RWPE1 (cell line): ENCODE data around the gene IL20RB.
"Not testable (repeated sequence)": the region's sequence is repeated elsewhere in the genome, so short reads cannot be mapped to it uniquely, and the experiment has no call there.

Source experiments
- CTCF ChIA-PET: fragments of 350-600 bp; sonication (Branson Sonifier 250); formaldehyde crosslinking; extraction: SDS; loops from one replicate; lab custom pipeline; 2021; lab: Yijun Ruan, JAX
- POLR2A ChIA-PET: fragments of 400-600 bp; formaldehyde crosslinking; extraction: SDS; loops from one replicate; lab custom pipeline; 2020; ENCODE audit warnings: antibody characterized with exemption; ENCODE audit not compliant: low non-redundant PET; lab: Yijun Ruan, JAX
- DNase-seq: peaks from one replicate; pipeline ENCODE4 v3.0.0; 2012; ENCODE audit warnings: low spot score
- H3K27ac ChIP-seq: fragments of 450-650 bp; 2 replicates; pipeline ENCODE4 v1.5.1; 2017
- TF ChIP-seq, protein P1 (sequence below): fragments of 450-650 bp; conservative IDR thresholded peaks from 2 replicates; pipeline ENCODE4 v1.5.1; 2017; ENCODE audit warnings: low read depth, mild to moderate bottlenecking

The IL20RB gene

DNA sequence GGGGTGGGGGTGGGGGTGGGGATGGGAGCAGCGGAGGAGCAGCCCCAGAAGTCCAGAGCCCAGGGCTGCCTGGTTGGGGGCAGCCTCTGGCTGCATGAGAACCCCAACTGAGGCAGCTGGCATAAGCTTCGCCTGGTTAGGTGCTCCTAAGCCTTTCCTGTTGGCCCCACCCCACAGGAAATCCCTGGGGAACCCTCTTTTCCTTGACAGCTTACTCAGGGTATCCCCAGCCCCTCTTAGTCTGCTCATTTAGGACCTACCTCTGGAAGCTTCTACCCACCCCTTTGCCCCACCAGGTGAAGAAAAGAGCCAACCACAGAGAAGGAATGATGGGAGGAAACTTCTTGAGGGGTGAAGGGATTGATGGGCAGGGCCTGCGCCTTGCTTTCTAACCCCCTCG, 53.4 kb downstream of the IL20RB start:
- TF ChIP-seq, protein P1, sequence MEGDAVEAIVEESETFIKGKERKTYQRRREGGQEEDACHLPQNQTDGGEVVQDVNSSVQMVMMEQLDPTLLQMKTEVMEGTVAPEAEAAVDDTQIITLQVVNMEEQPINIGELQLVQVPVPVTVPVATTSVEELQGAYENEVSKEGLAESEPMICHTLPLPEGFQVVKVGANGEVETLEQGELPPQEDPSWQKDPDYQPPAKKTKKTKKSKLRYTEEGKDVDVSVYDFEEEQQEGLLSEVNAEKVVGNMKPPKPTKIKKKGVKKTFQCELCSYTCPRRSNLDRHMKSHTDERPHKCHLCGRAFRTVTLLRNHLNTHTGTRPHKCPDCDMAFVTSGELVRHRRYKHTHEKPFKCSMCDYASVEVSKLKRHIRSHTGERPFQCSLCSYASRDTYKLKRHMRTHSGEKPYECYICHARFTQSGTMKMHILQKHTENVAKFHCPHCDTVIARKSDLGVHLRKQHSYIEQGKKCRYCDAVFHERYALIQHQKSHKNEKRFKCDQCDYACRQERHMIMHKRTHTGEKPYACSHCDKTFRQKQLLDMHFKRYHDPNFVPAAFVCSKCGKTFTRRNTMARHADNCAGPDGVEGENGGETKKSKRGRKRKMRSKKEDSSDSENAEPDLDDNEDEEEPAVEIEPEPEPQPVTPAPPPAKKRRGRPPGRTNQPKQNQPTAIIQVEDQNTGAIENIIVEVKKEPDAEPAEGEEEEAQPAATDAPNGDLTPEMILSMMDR = no peak
- ChIA-PET POLR2A (no interaction called here), CTCF (no interaction called here)
- DNase-seq = no peak
- H3K27ac ChIP-seq = peak overlapping the region; percentile 85

DNA sequence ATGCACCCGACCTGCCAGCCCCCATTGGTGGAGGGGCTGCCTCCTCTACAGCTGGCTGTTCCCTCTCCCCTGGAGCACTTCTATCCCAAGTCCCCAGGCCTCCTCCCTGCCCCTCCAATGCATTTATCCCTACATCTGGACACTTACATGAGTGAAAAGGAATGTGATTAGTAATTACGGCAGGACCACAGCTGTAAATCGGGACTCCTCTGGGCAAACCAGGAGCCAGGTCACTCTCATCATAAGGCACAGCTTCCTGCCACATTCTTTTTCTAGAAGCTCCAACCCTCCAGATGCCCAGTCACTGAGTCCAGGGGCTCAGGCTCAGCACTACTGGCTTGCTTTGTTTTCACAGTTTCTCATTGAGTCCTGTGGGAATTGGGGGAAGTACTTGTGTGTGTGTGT, 54.3 kb downstream of the IL20RB start:
- TF ChIP-seq, protein P1 = no peak
- DNase-seq = no peak
- CTCF ChIA-PET = interaction anchor here (0.9 kb wide), 1 partner anchor 63 kb away, joined by 3 read pairs; no protein-coding TSS in a partner anchor
- peak overlapping the region; percentile 85 for H3K27ac ChIP-seq
- POLR2A ChIA-PET = no interaction called here

DNA sequence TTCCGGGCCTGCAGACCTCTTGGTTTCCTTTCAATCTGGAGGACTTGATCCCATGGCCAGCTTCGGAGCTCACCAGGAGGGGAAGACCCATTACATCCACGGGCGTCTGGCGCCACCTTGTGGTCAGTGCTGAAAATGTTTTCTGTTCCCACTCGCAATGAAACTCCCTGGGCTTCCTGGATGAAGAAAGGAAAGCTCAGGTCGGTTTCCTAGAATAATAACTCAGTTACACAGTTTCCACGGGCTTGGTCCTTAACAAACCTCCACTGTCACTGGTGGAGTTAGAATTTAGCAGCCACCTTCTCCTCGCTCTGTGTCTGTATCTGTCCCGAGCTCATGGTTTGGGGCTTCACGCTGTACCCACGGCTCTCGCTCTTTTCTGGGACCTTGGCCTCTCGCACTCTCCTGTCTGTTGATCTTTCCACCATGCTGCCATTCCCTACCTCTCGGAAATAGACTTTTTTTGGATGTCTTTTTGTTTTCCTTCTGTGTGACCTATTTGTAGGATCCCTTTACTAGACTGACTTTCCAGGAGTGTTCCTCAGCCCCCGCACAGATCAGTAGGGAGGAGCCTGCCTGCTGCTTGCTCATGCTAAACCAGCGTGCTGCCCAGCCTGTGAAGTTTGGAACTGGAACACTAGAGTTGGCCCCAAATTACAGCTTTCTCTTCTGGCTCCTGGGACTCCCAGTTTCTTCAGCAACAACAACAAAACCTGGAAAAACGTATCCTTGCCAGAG, 56.3 kb downstream of the IL20RB start:
- POLR2A ChIA-PET = interaction anchor here (1.3 kb wide), 1 partner anchor 262 kb away, joined by 7 read pairs; the partner anchor contains the start of gene STAG1
- TF ChIP-seq, protein P1 = peak; percentile 81
- peak overlapping the region; percentile 75 for H3K27ac ChIP-seq
- DNase-seq = peak; percentile 85
- CTCF ChIA-PET = interaction anchor here (0.6 to 1.6 kb wide), 20 partner anchors 9 to 1444 kb away, joined by 3 to 14 read pairs (median 4); partner anchors contain the start of genes IL20RB, NCK1 and STAG1

DNA sequence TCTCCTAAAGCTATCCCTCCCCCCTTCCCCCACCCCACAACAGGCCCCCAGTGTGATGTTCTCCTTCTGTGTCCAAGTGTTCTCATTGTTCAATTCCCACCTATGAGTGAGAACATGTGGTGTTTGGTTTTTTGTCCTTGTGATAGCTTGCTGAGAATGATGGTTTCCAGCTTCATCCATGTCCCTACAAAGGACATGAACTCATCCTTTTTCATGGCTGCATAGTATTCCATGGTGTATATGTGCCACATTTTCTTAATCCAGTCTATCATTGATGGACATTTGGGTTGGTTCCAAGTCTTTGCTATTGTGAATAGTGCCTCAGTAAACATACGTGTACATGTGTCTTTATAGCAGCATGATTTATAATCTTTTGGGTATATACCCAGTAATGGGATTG, 59.5 kb downstream of the IL20RB start:
- CTCF ChIA-PET, POLR2A ChIA-PET, DNase-seq, H3K27ac ChIP-seq: not testable (repeated sequence)

DNA sequence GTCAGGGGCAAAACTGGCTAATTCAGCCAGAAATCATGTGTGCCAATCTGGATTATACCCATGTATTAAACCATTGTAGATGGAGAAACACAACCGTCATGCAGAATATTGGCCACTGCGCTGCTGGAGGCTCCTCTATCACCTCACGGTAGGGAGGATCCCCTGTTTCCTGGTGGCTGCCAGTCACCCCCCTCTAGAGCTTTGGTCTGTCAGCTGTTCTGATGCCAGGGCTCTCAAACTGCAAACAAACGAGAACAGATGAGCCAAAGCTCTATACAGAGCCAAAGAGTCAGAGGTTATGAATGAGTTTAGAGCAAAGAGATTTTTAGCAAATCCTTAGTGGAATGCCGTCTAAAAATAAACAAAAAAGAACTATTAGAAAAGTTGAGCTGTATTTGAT, 62.5 kb downstream of the IL20RB start:
- CTCF ChIA-PET = no interaction called here
- no peak for DNase-seq
- POLR2A ChIA-PET = no interaction called here
- H3K27ac ChIP-seq = no peak overlapping the region
- TF ChIP-seq, protein P1 = no peak

DNA sequence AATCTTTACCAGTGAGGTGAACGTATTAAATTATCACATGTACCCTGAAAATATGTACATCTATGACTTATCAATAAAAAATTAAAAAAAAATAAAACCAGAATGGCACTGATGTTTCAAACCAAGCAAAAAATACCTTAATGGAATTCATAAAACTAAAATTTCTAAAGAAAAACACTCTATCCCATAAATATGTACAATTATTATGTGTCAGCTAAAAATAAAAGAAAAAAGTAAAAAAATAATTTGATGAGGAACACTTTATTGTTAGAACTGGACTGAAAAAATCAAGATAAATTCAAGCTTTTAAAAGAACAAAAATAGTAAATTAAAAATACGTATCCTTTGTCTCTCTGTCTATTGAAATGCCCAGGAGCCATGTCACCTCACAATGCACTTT, 63.1 kb downstream of the IL20RB start:
- DNase-seq = no peak

More for the DNA sequence above, 63.1 kb downstream of the IL20RB start:
- ChIA-PET POLR2A (no interaction called here), CTCF (interaction anchor here (0.7 kb wide), 1 partner anchor 12 kb away, joined by 3 read pairs; no protein-coding TSS in a partner anchor)
- H3K27ac ChIP-seq = no peak overlapping the region
- TF ChIP-seq, protein P1 = no peak
